IMR-90 (cell line): ENCODE results near the gene TUFM. TPM values are rescaled to one million over a fixed set of nuclear protein-coding genes. Genes with fewer than 3 reads are reported as not detected.

ENCODE experiments used
- ATAC-seq: fragments of 200-7000 bp; cut with Tn5 transposase; 2 replicates; pipeline ENCODE4 v1.9.1; 2020; ENCODE audit warnings: low read depth, mild to moderate bottlenecking, moderate library complexity
- BruUV-seq: library from RNA; stranded (reverse); fragments of 400-500 nt; replicated peaks from 2 replicates; lab custom pipeline; 2021; lab: Mats Ljungman, UMichigan
- CTCF ChIA-PET: fragments of 300-600 bp; formaldehyde crosslinking; extraction: SDS; loops from one replicate; lab custom pipeline; 2021; ENCODE audit warnings: antibody characterized with exemption; lab: Yijun Ruan, JAX
- POLR2A ChIA-PET: fragments of 300-600 bp; sonication (Branson Sonifier 250); formaldehyde crosslinking; loops from one replicate; lab custom pipeline; 2022; ENCODE audit warnings: antibody characterized with exemption; ENCODE audit not compliant: unreplicated experiment; lab: Charles Lee
- DNase-seq: peaks from one replicate; pipeline ENCODE4 v3.0.0; 2013
- H2AFZ ChIP-seq: replicated peaks from 2 replicates; pipeline ENCODE3; 2013; ENCODE audit warnings: low read length, mild to moderate bottlenecking; ENCODE audit not compliant: poor library complexity
- H2AK5ac ChIP-seq: 2 replicates; pipeline ENCODE4 v1.6.1; 2013; ENCODE audit warnings: low read depth, low read length, inconsistent platforms
- H2AK9ac ChIP-seq: replicated peaks from 2 replicates; pipeline ENCODE3; 2013; ENCODE audit warnings: mild to moderate bottlenecking, low read depth, low read length, moderate library complexity; ENCODE audit not compliant: poor library complexity
- H2BK120ac ChIP-seq: 2 replicates; pipeline ENCODE4 v1.6.1; 2013; ENCODE audit warnings: low read depth, low read length, inconsistent platforms
- H2BK15ac ChIP-seq: 3 replicates; pipeline ENCODE4 v1.6.1; 2013; ENCODE audit warnings: low read depth, low read length, inconsistent platforms
- H2BK20ac ChIP-seq: 2 replicates; pipeline ENCODE4 v1.6.1; 2013; ENCODE audit warnings: low read depth, mild to moderate bottlenecking, inconsistent platforms, low read length, moderate library complexity
- H2BK5ac ChIP-seq: 2 replicates; pipeline ENCODE4 v1.6.1; 2013; ENCODE audit warnings: mild to moderate bottlenecking, low read depth, low read length, inconsistent platforms; ENCODE audit not compliant: poor library complexity, severe bottlenecking
- H3K14ac ChIP-seq: replicated peaks from 2 replicates; pipeline ENCODE4 v1.6.1; 2013; ENCODE audit warnings: low read depth, low read length, inconsistent platforms
- H3K18ac ChIP-seq: 2 replicates; pipeline ENCODE4 v1.6.1; 2013; ENCODE audit warnings: low read depth, low read length, control low read depth
- H3K23ac ChIP-seq: 2 replicates; pipeline ENCODE4 v1.6.1; 2013; ENCODE audit warnings: low read depth, low read length, inconsistent platforms
- H3K27ac ChIP-seq: 2 replicates; pipeline ENCODE4 v1.5.1; 2013; ENCODE audit warnings: mild to moderate bottlenecking, control low read depth, low read length; ENCODE audit not compliant: insufficient read depth
- H3K27me3 ChIP-seq: 2 replicates; pipeline ENCODE4 v1.6.1; 2013; ENCODE audit warnings: low read length; ENCODE audit not compliant: control insufficient read depth, insufficient read depth
- H3K36me3 ChIP-seq: 2 replicates; pipeline ENCODE4 v1.6.1; 2013; ENCODE audit warnings: low read length, mixed read lengths; ENCODE audit not compliant: control insufficient read depth, insufficient read depth
- H3K4ac ChIP-seq: 2 replicates; pipeline ENCODE4 v1.6.1; 2013; ENCODE audit warnings: low read depth, low read length, inconsistent platforms
- H3K4me1 ChIP-seq: 2 replicates; pipeline ENCODE4 v1.6.1; 2013; ENCODE audit warnings: low read length, mixed read lengths; ENCODE audit not compliant: control insufficient read depth, insufficient read depth
- H3K4me2 ChIP-seq: 2 replicates; pipeline ENCODE4 v1.6.1; 2013; ENCODE audit warnings: low read depth, mild to moderate bottlenecking, control low read depth, low read length, moderate library complexity
- H3K4me3 ChIP-seq: 2 replicates; pipeline ENCODE4 v1.5.1; 2013; ENCODE audit warnings: low read depth, mild to moderate bottlenecking, control low read depth, low read length, moderate library complexity; ENCODE audit not compliant: insufficient read depth
- H3K56ac ChIP-seq: 2 replicates; pipeline ENCODE4 v1.6.1; 2013; ENCODE audit warnings: low read length, inconsistent platforms; ENCODE audit not compliant: insufficient read depth; ENCODE audit errors: extremely low read depth
- H3K79me1 ChIP-seq, 2 experiments: 2 replicates each; pipeline ENCODE4 v1.6.1; 2013; ENCODE audit warnings: low read length in 2 of 2, inconsistent platforms in 1 of 2, low read depth in 1 of 2
- H3K9ac ChIP-seq: 2 replicates; pipeline ENCODE4 v1.6.1; 2013; ENCODE audit warnings: low read depth, low read length, control low read depth
- H3K9me1 ChIP-seq: 2 replicates; pipeline ENCODE4 v1.6.1; 2013; ENCODE audit warnings: low read length, inconsistent platforms; ENCODE audit not compliant: insufficient read depth
- H3K9me3 ChIP-seq: 2 replicates; pipeline ENCODE4 v1.6.1; 2013; ENCODE audit warnings: low read length; ENCODE audit not compliant: control insufficient read depth, insufficient read depth
- H4K20me1 ChIP-seq: 2 replicates; pipeline ENCODE4 v1.6.1; 2013; ENCODE audit warnings: low read length, inconsistent platforms; ENCODE audit not compliant: insufficient read depth
- H4K5ac ChIP-seq: 2 replicates; pipeline ENCODE4 v1.6.1; 2013; ENCODE audit warnings: mild to moderate bottlenecking, low read depth, low read length, control low read depth
- H4K8ac ChIP-seq, 2 experiments: 2 replicates each; pipeline ENCODE4 v1.6.1; 2013; ENCODE audit warnings: low read depth in 2 of 2, low read length in 2 of 2, control low read depth in 1 of 2, inconsistent platforms in 1 of 2
- H4K91ac ChIP-seq: 2 replicates; pipeline ENCODE4 v1.6.1; 2013; ENCODE audit warnings: low read depth, low read length, inconsistent platforms; ENCODE audit not compliant: insufficient read depth
- CEBPB ChIP-seq: IDR thresholded peaks from 2 replicates; pipeline ENCODE4 v1.6.1; 2012; ENCODE audit warnings: low read depth, low read length, improper control_type of control experiment
- CHD1 ChIP-seq: IDR thresholded peaks from 2 replicates; pipeline ENCODE4 v1.6.1; 2012; ENCODE audit warnings: low read depth, low read length, improper control_type of control experiment
- WGBS, 2 experiments: methylation state at CpG; one replicate each; pipeline versions ENCODE4 v1.1.5 to v1.1.7; 2013; ENCODE audit warnings: missing lambda C conversion rate in 2 of 2; ENCODE audit not compliant: insufficient read length in 1 of 2; ENCODE audit errors: extremely low coverage in 2 of 2; 5-methylcytosine and 5-hydroxymethylcytosine counted together
- dilution Hi-C: fragments of 300-500 bp; cut with HindIII; formaldehyde crosslinking; loops from one replicate; pipeline ENCODE4 v1.14.3; 2018; ENCODE audit warnings: low sequenced_read_pairs; ENCODE audit not compliant: unreplicated experiment
- in situ Hi-C: fragments of 300-500 bp; cut with MboI; formaldehyde crosslinking; loops from 3 replicates; pipeline ENCODE4 v1.14.3; 2019; ENCODE audit warnings: low sequenced_read_pairs, inconsistent platforms, mixed read lengths
- intact Hi-C: fragments of 100-400 bp; cut with micrococcal nuclease; formaldehyde crosslinking; loops from 2 replicates; pipeline ENCODE4 v1.10.0; 2022
- polyA plus RNA-seq, 3 experiments: library from polyadenylated mRNA; depleted of rRNA; stranded (reverse); fragments of >200 nt; gene quantifications; 2 replicates each; pipeline ENCODE4 v1.2.3, GENCODE V29; 2012; ENCODE audit warnings: low replicate concordance in 1 of 3
- total RNA-seq: library from RNA; depleted of rRNA; stranded (reverse); fragments of >200 nt; gene quantifications from 2 replicates; pipeline ENCODE4 v1.2.3, GENCODE V29; 2012

Gene TUFM
- total and polyA plus RNA-seq, 2 of the 4 experiments (the other 2 are of a cell fraction) = 80.3 to 126 TPM

- peaks cover 5% of the 10 kb centered on the region; the same call in 1 of the 2 replicates for H3K4me1 ChIP-seq
- H3K27me3 ChIP-seq = no peaks in the 10 kb centered on the region
- H4K20me1 ChIP-seq = peaks cover 12% of the 10 kb centered on the region
- no peak overlapping the region for H4K5ac ChIP-seq
- peaks cover 30% of the 10 kb centered on the region for H3K36me3 ChIP-seq
- H3K56ac ChIP-seq = no peak overlapping the region
- dilution Hi-C loops = no loop called here
- H2BK20ac ChIP-seq = no peak overlapping the region
- H3K9ac ChIP-seq = no peak overlapping the region
- no peak overlapping the region for H3K4me3 ChIP-seq
- no peak overlapping the region for H3K14ac ChIP-seq
- no peak overlapping the region for H3K4me2 ChIP-seq
- in situ Hi-C loops = no loop called here
- no peak overlapping the region for H2BK15ac ChIP-seq
- no peak overlapping the region for H2BK5ac ChIP-seq
- DNase-seq (no peak), ATAC-seq (no peak)
- no peak overlapping the region for H3K4ac ChIP-seq
- peaks cover 8% of the 10 kb centered on the region; the same call in 1 of the 2 replicates for H3K9me1 ChIP-seq
- 66% methylated on average over 15 of the region's 32 CpGs; no CpG with 5 or more reads in 1 of the 2 experiments for WGBS, 2 experiments
- no peak overlapping the region for H4K8ac ChIP-seq
- peaks cover 22 to 58% of the 10 kb centered on the region in 2 experiments for H3K79me1 ChIP-seq
- CTCF ChIA-PET = no interaction called here
- H2AK5ac ChIP-seq = no peak overlapping the region; the same call in 1 of the 2 replicates
- POLR2A ChIA-PET = no interaction called here
- no peak overlapping the region for H3K18ac ChIP-seq
- no TSS peak for BruUV-seq
- H2AK9ac ChIP-seq = no peak overlapping the region
- no peak overlapping the region for H2BK120ac ChIP-seq
- intact Hi-C loops = no loop called here
- H3K27ac ChIP-seq = no peak overlapping the region
- H3K23ac ChIP-seq = no peak overlapping the region
- no peak for TF ChIP-seq CEBPB
- TF ChIP-seq CHD1 = no peak
- no peak overlapping the region for H2AFZ ChIP-seq
- H4K91ac ChIP-seq = no peak overlapping the region
- no peaks in the 10 kb centered on the region for H3K9me3 ChIP-seq
These were observed 19.7 kb upstream of the TUFM start for GRCh38 chr16:28865722-28866453.
